SK-N-MC (cell line): Measurements from ENCODE around the gene THEMIS2.

Experiments used
- EZH2 ChIP-seq: fragments of 200-600 bp; sonication (generic); IDR thresholded peaks from one replicate; pipeline ENCODE4 v1.6.1; 2017; ENCODE audit warnings: antibody characterized with exemption
- FOXP2 ChIP-seq: optimal IDR thresholded peaks from 2 replicates; pipeline ENCODE3; 2011; ENCODE audit warnings: mild to moderate bottlenecking, moderate library complexity; ENCODE audit not compliant: insufficient read depth; ENCODE audit errors: extremely low read length, control extremely low read depth
- POLR2AphosphoS5 ChIP-seq: IDR thresholded peaks from 2 replicates; pipeline ENCODE4 v1.6.1; 2012; ENCODE audit warnings: mild to moderate bottlenecking, low read depth, low read length, borderline replicate concordance

- no peak for TF ChIP-seq POLR2AphosphoS5
- TF ChIP-seq EZH2: no peak
- no peak for TF ChIP-seq FOXP2
Measured at GRCh38 chr1:27873671-27874384, 1.5 kb downstream of the THEMIS2 start.
